ENCODE measurements around the gene ACTN1.

Gene ACTN1

DNA sequence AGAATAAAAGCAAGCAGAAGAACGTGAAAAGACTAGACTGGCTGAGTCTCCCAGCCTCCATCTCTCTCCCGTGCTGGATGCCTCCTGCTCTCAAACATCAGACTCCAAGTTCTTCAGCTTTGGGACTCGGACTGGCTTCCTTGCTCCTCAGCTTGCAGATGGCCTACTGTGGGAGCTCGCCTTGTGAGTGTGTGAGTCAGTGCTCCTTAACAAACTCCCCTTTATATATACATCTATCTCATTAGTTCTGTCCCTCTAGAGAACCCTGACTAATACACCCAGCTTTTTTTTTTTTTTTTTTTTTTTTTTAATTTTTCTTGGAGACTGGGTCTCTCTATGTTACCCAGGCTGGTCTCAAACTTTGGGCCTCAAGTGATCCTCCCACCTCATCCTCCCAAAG lies 46.9 kb downstream of the ACTN1 start:
- DNase-seq: no peak

- DNase-seq: no peak
These were observed 47.5 kb downstream of the ACTN1 start for GRCh38 chr14:68931474-68932051.

DNA sequence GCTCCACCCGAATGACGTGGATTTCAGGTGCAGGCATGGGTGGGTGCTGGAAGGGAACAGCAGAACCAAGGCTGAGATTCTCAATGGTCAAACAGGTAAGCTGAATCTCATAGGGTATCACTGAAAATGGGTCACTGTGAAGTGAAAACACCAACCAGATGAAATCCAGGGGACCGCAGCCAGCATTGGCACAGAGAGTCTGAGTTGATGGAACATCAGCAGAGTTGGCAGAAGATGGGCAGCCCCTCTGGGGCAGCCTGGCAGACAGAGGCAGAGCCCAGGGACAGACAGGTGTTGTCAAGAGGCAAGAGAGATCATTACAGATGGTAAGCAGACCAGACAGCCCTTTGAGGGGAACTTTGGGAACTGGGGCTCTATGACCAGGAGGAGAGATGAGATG lies 48.0 kb downstream of the ACTN1 start:
- no peak for DNase-seq

GRCh38 chr14:68929623-68930307 lies 49.3 kb downstream of the ACTN1 start:
- DNase-seq: no peak

- no peak for DNase-seq
These were observed 50.1 kb downstream of the ACTN1 start for GRCh38 chr14:68928770-68929550.

GRCh38 chr14:68927956-68928675 lies 51.0 kb downstream of the ACTN1 start:
- no peak for DNase-seq

GRCh38 chr14:68927089-68927488 lies 52.0 kb downstream of the ACTN1 start:
- no peak for DNase-seq

GRCh38 chr14:68926236-68926635 lies 52.9 kb downstream of the ACTN1 start:
- no peak for DNase-seq

GRCh38 chr14:68925373-68925772 lies 53.7 kb downstream of the ACTN1 start:
- no peak for DNase-seq

- DNase-seq: no peak
These were observed 54.6 kb downstream of the ACTN1 start for GRCh38 chr14:68924186-68925158.

- DNase-seq: no peak
These were observed 56.2 kb downstream of the ACTN1 start for GRCh38 chr14:68922886-68923285.

- no peak for DNase-seq
These were observed 56.9 kb downstream of the ACTN1 start for GRCh38 chr14:68922201-68922621.

DNA sequence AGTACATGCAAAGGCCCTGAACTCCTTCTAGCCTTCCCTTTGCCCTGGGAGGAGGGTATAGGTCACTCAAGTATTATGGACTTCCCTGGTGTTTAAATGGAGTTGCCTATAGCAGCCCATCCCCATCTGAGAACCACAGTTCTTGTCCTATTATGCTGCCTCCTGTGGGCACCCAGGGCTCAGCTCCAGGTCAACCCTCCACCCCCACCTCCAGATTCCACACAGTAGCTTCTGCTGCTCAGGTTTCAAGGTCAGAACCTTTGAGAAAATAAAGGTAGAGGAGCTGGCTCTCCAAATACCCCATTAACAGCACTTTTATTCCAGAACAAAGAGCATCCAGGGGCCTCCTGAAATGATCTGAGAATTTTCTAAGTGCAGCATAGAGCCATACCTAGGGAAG lies 57.4 kb downstream of the ACTN1 start:
- no peak for DNase-seq

- DNase-seq: no peak
These were observed 58.1 kb downstream of the ACTN1 start for GRCh38 chr14:68921049-68921448.

- no peak for DNase-seq
These were observed 59.8 kb downstream of the ACTN1 start for GRCh38 chr14:68919129-68919927.

- no peak for DNase-seq
These were observed 60.5 kb downstream of the ACTN1 start for GRCh38 chr14:68918612-68919011.

DNA sequence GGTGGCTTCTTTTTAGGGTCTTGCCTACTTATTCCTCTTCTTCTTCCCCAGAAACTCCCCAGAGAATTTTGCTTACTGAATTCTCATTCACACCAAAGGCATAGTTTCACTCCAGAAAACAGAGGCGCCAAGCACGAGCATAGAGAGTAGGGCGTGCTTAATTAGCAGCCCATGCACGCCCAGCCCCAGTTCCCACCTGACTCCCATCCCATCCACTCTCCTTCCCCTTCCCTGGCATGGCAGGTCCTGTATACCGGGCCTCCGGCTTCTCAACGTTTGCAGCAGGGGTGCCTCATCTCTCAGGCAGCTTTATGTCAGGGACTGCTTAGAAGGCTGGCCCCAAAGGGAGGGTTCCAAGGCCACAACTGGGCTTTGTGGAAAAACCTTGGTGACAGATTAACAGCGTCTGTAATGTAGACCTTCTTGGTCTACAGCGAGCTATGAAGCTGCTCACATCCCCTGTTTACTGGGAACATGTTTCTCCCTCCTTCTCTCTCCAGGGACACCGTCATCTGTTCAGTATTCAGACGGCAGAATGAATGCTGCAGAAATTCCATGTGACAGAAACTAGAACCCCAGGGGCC lies 62.7 kb downstream of the ACTN1 start:
- no peak for DNase-seq

DNA sequence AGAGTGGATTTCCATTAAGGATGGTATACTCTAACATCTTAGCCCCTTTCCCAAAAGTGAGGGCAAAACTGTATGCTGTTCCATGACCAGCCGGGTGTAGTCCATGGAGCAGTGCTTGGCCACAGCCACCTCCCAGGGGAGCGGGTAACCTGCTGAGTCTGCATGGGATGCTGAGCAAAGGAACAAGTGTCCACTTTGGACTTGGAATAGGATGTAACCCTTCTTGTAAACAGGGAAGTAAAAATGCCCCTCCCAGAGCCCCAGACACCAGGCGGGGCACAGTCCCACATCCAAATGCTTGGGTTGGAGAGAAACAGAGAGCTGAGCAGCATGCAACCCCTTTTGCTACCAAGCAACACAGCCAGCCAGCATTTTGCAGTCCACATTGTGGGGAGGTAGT lies 65.6 kb downstream of the ACTN1 start:
- no peak for DNase-seq

DNA sequence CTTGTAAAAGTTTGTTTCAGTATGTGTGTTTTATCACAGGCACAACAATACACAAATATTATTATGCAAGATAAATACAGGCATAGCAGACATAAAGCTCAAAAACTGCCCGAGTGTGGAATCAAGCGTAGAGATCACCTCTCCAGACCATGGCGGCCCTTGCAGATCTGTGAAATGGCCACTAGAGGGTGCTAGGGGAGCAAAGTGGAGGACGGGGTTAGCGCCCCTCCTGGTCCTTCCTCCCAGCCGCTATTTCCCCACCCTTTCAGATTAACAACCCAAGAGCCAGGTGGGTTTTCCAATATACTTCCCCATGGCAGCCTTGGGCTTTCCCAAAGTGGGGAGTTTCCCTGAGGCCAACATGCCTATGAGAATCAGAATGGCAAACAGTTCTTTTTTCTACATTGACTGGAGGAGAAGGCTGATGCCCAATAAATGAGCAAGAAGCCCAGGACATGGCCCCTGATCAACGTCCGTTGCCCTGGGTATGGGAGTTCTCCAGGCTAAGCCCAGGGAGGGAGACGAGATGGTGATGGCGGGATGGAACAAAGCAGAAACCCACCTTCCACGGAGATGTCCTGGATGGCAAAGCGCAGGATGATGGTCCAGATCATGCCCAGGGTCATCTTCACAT lies 67.4 kb downstream of the ACTN1 start:
- DNase-seq: peak; percentile 37

- no peak for DNase-seq
These were observed 68.6 kb downstream of the ACTN1 start for GRCh38 chr14:68910540-68910939.
